ENCODE results near the gene TUBD1. TPM values are rescaled to one million over a fixed set of nuclear protein-coding genes. Genes with fewer than 3 reads are reported as not detected.
A peak's percentile ranks its signal among the peaks of the same experiment; 100 is the strongest.

The TUBD1 gene
- total RNA-seq, 1 donor from 2014 or later, result 9.0 TPM

- Histone ChIP-seq H3K9ac (ENCODE audit: low read length) (peak overlapping the region; percentile 100), H3K9me3 (ENCODE audit: insufficient read depth, low read depth, low read length) (no peaks in the 10 kb centered on the region), H2AFZ (ENCODE audit: low read depth, low read length) (no peak overlapping the region), H3K27me3 (ENCODE audit: insufficient read depth, low read length) (no peaks in the 10 kb centered on the region), H3K36me3 (ENCODE audit: insufficient read depth, low read length) (peaks cover 36% of the 10 kb centered on the region), H3K4me1 (ENCODE audit: insufficient read depth, low read length) (peaks cover 13% of the 10 kb centered on the region), H3K27ac (ENCODE audit: low read depth, low read length) (peak overlapping the region; percentile 100), H3K4me3 (ENCODE audit: insufficient read depth, low read depth, low read length) (peak overlapping the region; percentile 95), H3K79me2 (ENCODE audit: insufficient read depth, low read length) (peaks cover 55% of the 10 kb centered on the region), H3K4me2 (ENCODE audit: low read length) (peak overlapping the region; percentile 85), H4K20me1 (ENCODE audit: insufficient read depth, low read length) (peaks cover 19% of the 10 kb centered on the region)
- no peaks in the 10 kb centered on the region for H3K27me3 Mint-ChIP-seq (ENCODE audit: low read depth, unreplicated experiment)
- peak overlapping the region; percentile 100 for H3K27ac Mint-ChIP-seq (ENCODE audit: unreplicated experiment)
- H3K4me3 Mint-ChIP-seq (ENCODE audit: unreplicated experiment), result peak overlapping the region; percentile 98
- DNase-seq (ENCODE audit: low read depth) (no peak), FAIRE-seq (no peak)
- H3K9me3 Mint-ChIP-seq (ENCODE audit: unreplicated experiment), result no peaks in the 10 kb centered on the region
- peaks cover 15% of the 10 kb centered on the region for H3K4me1 Mint-ChIP-seq (ENCODE audit: low read depth, unreplicated experiment)
- TF ChIP-seq EZH2 (IDR thresholded peaks at IDR 0.05; ENCODE audit: insufficient read depth, low read length) (no peak), CTCF (IDR thresholded peaks at IDR 0.05; ENCODE audit: insufficient read depth, low read depth, low read length) (no peak)
- peaks cover 43% of the 10 kb centered on the region for H3K36me3 Mint-ChIP-seq (ENCODE audit: low read depth, unreplicated experiment)
These were observed 54.5 kb downstream of the TUBD1 start for GRCh38 chr17:59838052-59838916.

DNA sequence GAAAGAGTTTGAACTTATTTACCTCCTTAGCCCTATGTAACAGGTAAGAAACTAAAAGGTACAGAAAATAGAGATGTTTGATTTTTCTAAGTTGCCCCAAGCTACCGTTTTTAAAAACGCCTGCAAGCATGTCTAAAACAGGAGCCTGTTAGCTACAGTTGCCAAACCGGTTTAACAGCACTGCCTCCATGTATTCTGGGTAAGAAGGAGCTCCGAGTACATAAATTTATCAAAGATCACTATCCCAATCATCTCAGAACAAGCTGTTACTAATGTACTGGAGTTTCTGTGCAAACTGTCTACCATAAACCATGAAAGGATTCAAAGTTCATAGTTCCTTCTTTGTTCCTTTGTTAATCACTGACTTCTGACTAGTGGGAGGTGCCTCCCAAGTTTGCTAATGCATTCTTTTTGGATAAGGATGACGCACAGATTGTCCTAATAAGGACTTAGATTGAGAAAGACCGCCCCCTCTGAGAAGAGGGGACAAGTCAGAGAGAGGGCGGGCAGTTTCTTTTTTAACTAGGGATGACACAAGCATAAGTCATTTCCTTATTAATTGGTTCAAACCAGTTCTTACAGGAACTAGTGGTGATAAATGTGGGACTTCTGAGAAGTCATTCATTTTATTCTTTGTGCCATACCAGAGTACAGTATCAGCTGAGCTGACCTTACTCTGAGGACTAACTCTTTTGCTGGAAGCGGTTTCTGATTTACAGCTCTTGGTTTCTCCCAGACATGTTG is 55.3 kb downstream of the TUBD1 start:
- Histone ChIP-seq H3K4me3 (ENCODE audit: insufficient read depth, low read depth, low read length) (peak overlapping the region; percentile 95), H3K27me3 (ENCODE audit: insufficient read depth, low read length) (no peaks in the 10 kb centered on the region), H4K20me1 (ENCODE audit: insufficient read depth, low read length) (peaks cover 19% of the 10 kb centered on the region), H3K36me3 (ENCODE audit: insufficient read depth, low read length) (peaks cover 36% of the 10 kb centered on the region), H3K4me1 (ENCODE audit: insufficient read depth, low read length) (peaks cover 13% of the 10 kb centered on the region), H3K9me3 (ENCODE audit: insufficient read depth, low read depth, low read length) (no peaks in the 10 kb centered on the region), H3K27ac (ENCODE audit: low read depth, low read length) (peak overlapping the region; percentile 100), H3K4me2 (ENCODE audit: low read length) (peak overlapping the region; percentile 75), H3K9ac (ENCODE audit: low read length) (peak overlapping the region; percentile 100), H3K79me2 (ENCODE audit: insufficient read depth, low read length) (peaks cover 55% of the 10 kb centered on the region), H2AFZ (ENCODE audit: low read depth, low read length) (no peak overlapping the region)
- H3K9me3 Mint-ChIP-seq (ENCODE audit: unreplicated experiment), result no peaks in the 10 kb centered on the region
- H3K27ac Mint-ChIP-seq (ENCODE audit: unreplicated experiment), result peak overlapping the region; percentile 100
- no peaks in the 10 kb centered on the region for H3K27me3 Mint-ChIP-seq (ENCODE audit: low read depth, unreplicated experiment)
- peaks cover 16% of the 10 kb centered on the region for H3K4me1 Mint-ChIP-seq (ENCODE audit: low read depth, unreplicated experiment)
- peaks cover 43% of the 10 kb centered on the region for H3K36me3 Mint-ChIP-seq (ENCODE audit: low read depth, unreplicated experiment)
- DNase-seq (ENCODE audit: low read depth), result peak; percentile 100
- no peak for TF ChIP-seq CTCF (IDR thresholded peaks at IDR 0.05; ENCODE audit: insufficient read depth, low read depth, low read length)
- TF ChIP-seq EZH2 (IDR thresholded peaks at IDR 0.05; ENCODE audit: insufficient read depth, low read length), result no peak
- peak; percentile 32 for FAIRE-seq
- H3K4me3 Mint-ChIP-seq (ENCODE audit: unreplicated experiment), result peak overlapping the region; percentile 98
